Osteocyte (in vitro differentiated cells): Measurements from ENCODE around the gene PPDPF. TPM values are rescaled to one million over a fixed set of nuclear protein-coding genes. Genes with fewer than 3 reads are reported as not detected.

ENCODE experiments used
- DNase-seq: peaks from one replicate; pipeline ENCODE4 v3.0.0; 2021; ENCODE audit warnings: mixed read lengths; ENCODE audit not compliant: unreplicated experiment; ENCODE audit errors: extremely low spot score
- H3K27ac Mint-ChIP-seq: one replicate; pipeline ENCODE4 v1.8.0; 2021; ENCODE audit warnings: mild to moderate bottlenecking, mixed read lengths; ENCODE audit not compliant: unreplicated experiment
- H3K27me3 Mint-ChIP-seq: one replicate; pipeline ENCODE4 v1.8.0; 2021; ENCODE audit warnings: mixed read lengths; ENCODE audit not compliant: unreplicated experiment
- H3K36me3 Mint-ChIP-seq: one replicate; pipeline ENCODE4 v1.8.0; 2021; ENCODE audit warnings: mixed read lengths; ENCODE audit not compliant: unreplicated experiment
- H3K4me1 Mint-ChIP-seq: one replicate; pipeline ENCODE4 v1.8.0; 2021; ENCODE audit warnings: mixed read lengths; ENCODE audit not compliant: unreplicated experiment
- H3K4me3 Mint-ChIP-seq: one replicate; pipeline ENCODE4 v1.8.0; 2021; ENCODE audit warnings: mild to moderate bottlenecking, moderate library complexity, mixed read lengths; ENCODE audit not compliant: unreplicated experiment
- H3K9me3 Mint-ChIP-seq: one replicate; pipeline ENCODE4 v1.8.0; 2021; ENCODE audit warnings: mixed read lengths; ENCODE audit not compliant: unreplicated experiment
- total RNA-seq: library from RNA; stranded (reverse); gene quantifications from 2 replicates; pipeline ENCODE4 v1.2.1, GENCODE V29; 2021
- TF ChIP-seq, protein P1 (sequence below): fragments of 200-600 bp; sonication (generic); IDR thresholded peaks from 2 replicates; pipeline ENCODE4 v1.5.0; 2021; ENCODE audit warnings: antibody characterized with exemption, mild to moderate bottlenecking, moderate library complexity

PPDPF gene
- total RNA-seq, 1 donor from 2014 or later: 239 TPM

DNA sequence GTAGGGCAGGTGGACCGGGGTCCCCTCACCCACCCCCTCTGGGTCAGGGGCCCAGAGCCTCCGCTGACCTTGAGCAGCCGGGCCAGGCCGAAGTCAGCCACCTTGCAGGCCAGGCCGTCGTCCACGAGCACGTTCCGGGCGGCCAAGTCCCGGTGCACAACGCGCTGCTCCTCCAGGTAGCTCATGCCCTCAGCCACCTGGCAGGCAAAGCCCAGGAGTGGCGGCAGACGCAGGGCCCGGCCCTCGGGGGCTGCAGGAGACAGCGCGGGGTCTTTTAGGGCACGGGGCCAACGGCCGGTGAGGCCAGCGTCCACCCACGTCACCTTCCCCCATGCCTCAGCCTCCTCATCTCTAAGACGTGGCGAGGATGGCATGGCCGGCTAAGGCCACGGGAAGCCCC is 20.8 kb downstream of the PPDPF start:
- TF ChIP-seq, protein P1, sequence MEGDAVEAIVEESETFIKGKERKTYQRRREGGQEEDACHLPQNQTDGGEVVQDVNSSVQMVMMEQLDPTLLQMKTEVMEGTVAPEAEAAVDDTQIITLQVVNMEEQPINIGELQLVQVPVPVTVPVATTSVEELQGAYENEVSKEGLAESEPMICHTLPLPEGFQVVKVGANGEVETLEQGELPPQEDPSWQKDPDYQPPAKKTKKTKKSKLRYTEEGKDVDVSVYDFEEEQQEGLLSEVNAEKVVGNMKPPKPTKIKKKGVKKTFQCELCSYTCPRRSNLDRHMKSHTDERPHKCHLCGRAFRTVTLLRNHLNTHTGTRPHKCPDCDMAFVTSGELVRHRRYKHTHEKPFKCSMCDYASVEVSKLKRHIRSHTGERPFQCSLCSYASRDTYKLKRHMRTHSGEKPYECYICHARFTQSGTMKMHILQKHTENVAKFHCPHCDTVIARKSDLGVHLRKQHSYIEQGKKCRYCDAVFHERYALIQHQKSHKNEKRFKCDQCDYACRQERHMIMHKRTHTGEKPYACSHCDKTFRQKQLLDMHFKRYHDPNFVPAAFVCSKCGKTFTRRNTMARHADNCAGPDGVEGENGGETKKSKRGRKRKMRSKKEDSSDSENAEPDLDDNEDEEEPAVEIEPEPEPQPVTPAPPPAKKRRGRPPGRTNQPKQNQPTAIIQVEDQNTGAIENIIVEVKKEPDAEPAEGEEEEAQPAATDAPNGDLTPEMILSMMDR: no peak
- no peaks in the 10 kb centered on the region for H3K9me3 Mint-ChIP-seq
- no peak overlapping the region for H3K27ac Mint-ChIP-seq
- no peak for DNase-seq
- no peaks in the 10 kb centered on the region for H3K36me3 Mint-ChIP-seq
- H3K27me3 Mint-ChIP-seq: peaks cover 2% of the 10 kb centered on the region
- no peak overlapping the region for H3K4me3 Mint-ChIP-seq
- peaks cover 11% of the 10 kb centered on the region for H3K4me1 Mint-ChIP-seq

DNA sequence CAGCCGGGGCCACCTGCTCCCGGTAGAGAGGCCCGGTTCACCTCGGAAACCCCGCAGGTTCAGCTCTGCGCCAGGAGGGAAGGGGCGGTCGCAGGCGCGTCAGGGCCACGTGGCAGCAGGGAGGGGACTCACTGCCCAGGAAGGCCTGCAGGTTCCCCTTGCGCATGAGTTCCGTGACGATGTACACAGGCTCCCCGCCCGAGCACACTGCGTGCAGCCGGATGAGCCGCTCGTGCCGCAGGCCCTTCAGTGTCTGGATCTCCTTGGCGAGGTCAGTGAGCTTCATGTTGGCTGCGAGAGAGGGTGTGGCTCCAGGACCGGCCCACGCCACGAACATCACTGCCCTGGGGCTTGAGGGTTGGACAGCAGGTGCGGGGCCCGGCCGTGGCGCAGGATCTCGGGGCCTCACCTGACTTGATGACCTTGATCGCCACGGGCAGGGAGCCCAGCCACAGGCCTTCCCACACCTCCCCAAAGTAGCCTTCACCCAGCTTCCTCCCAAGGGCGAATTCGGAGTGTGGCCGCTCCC is 21.5 kb downstream of the PPDPF start:
- no peaks in the 10 kb centered on the region for H3K36me3 Mint-ChIP-seq
- peaks cover 5% of the 10 kb centered on the region for H3K27me3 Mint-ChIP-seq
- no peaks in the 10 kb centered on the region for H3K9me3 Mint-ChIP-seq
- DNase-seq: no peak
- H3K4me3 Mint-ChIP-seq: no peak overlapping the region
- peaks cover 10% of the 10 kb centered on the region for H3K4me1 Mint-ChIP-seq
- no peak overlapping the region for H3K27ac Mint-ChIP-seq
- TF ChIP-seq, protein P1: no peak

DNA sequence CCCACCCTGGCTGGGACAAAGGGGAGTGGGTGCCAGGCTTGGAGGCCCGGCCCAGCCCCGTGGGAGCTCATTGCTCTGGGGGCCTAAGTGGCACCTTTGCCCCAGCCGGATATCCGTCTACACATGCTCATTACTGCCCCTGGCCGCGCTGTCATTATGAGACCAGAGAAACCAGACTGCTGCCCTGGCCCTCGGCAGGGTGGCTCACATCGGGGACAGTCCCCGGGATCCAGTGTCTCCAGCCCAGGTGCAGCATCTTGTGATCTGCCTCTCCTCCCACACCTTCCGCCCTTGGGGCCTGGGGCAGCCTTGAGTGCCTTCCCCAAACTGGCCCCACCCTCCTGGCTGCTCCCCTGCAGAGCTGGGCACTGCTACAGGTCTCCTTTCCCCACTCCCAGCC is 22.1 kb downstream of the PPDPF start:
- Mint-ChIP-seq H3K27ac (no peak overlapping the region), H3K4me3 (no peak overlapping the region), H3K27me3 (peaks cover 5% of the 10 kb centered on the region), H3K36me3 (no peaks in the 10 kb centered on the region), H3K9me3 (no peaks in the 10 kb centered on the region), H3K4me1 (peaks cover 9% of the 10 kb centered on the region)
- TF ChIP-seq, protein P1: no peak
- no peak for DNase-seq

DNA sequence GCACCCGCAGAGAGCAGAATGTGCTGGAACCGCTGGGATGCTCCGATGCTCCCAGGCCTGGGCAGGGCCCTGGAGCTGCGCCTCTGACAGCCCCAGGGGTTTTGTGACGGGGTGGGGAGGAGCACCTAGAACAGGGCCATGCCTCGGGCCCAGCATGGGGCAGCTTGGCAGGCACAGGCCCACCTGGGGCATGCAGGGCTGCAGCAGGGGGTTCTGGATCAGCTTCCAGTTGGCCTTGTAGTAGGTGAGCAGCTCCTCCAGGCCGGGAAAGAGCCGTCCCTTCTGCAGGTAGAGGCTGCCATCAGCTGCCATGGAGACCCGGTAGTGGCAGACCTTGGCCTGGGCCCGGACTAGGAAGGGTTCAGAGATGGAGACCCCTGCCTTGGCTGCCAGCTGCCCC is 22.6 kb downstream of the PPDPF start:
- Mint-ChIP-seq H3K36me3 (no peaks in the 10 kb centered on the region), H3K27me3 (peaks cover 5% of the 10 kb centered on the region), H3K9me3 (no peaks in the 10 kb centered on the region), H3K4me3 (no peak overlapping the region), H3K27ac (no peak overlapping the region), H3K4me1 (peaks cover 6% of the 10 kb centered on the region)
- DNase-seq: no peak
- TF ChIP-seq, protein P1: no peak

DNA sequence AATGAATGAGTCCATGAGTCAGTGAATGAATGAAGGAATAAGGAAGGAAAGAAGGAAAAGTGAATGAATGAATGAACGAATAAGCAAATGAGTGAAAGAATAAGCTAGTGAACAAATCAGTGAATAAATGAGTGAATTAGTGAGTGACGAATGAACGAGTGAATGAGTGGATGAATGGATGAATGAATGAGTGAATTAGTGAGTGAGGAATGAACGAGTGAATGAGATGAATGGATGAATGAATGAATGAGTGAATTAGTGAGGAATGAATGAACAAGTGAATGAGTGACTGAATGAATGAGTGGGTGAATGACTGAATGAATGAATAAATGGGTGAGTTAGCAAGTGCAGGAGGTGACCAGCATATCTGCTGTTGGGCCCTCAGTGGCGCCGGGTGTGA is 23.2 kb downstream of the PPDPF start:
- no peaks in the 10 kb centered on the region for H3K36me3 Mint-ChIP-seq
- DNase-seq: no peak
- TF ChIP-seq, protein P1: no peak
- no peak overlapping the region for H3K27ac Mint-ChIP-seq
- peaks cover 6% of the 10 kb centered on the region for H3K4me1 Mint-ChIP-seq
- no peaks in the 10 kb centered on the region for H3K9me3 Mint-ChIP-seq
- no peak overlapping the region for H3K4me3 Mint-ChIP-seq
- peaks cover 5% of the 10 kb centered on the region for H3K27me3 Mint-ChIP-seq
